ENCODE data around the gene APC2. TPM values are rescaled to one million over a fixed set of nuclear protein-coding genes. Genes with fewer than 3 reads are reported as not detected.

Gene APC2
- total RNA-seq, 1 donor from 2014 or later, result 0.22 TPM

DNA sequence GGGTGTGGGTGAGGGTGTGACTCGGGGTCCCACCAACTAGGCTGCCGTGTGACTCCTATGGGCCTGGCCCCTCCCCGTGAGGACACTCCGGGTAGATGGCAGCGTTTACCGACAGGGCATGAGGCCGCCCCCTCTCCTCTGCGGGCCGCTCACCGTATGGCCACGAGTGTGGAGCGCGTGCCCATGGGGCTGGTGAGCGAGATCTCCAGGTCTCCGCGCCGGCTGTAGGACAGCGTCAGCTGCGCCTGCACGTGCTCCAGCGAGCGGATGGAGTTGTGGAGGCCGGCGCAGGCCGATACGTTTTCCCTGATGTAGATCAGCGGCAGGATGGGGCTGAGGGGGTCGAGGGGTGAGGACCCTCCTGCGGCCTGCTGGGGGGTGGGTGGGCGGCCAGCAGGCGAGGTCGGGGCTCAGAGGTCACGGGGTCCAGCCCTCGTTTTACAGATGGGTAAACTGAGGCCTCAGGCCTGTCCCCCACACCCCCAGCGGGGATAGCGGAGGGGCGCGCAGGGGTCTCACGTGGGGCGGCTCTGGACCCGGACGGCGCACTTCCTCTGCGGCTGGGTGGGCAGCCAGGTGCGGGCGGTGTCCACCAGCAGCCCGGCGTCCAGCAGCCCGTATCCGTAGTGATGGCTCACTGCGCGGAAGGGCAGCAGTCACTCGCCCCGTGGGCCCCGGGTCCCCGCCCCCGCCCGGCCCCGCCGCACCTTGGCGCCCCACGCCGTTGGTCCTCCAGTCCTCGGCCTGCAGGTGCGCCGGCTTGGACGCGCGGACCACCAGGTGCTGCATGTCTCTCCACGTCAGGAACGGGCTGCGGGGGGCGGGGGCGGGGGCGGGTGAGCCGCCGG, 33.4 kb downstream of the APC2 start:
- DNase-seq, result no peak
- intact Hi-C loops (cut with micrococcal nuclease), result no loop called here
- no peak overlapping the region for H3K27ac ChIP-seq (replicated peaks)

DNA sequence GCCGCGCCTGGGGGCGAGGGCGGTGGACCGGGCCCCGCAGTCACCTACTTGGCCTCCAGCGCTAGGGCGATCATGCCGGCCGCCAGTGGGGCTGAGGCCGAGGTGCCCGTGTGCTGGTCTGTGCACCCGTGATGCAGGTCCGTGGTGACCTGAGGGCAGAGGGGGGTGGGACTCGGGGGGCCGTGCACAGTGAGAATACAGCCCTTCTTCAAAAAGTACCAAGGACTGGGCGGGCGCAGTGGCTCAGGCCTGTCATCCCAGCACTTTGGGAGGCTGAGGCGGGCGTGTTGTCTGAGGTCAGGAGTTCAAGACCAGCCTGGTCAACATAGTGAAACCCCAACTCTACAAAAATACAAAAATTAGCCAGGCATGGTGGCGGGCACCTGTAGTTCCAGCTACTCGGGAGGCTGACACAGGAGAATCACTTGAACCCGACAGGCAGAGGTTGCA, 34.1 kb downstream of the APC2 start:
- intact Hi-C loops (cut with micrococcal nuclease), result no loop called here
- no peaks in the 10 kb centered on the region for H3K9me3 ChIP-seq (replicated peaks)
- no peak overlapping the region for H3K4me3 ChIP-seq
- no peak overlapping the region for H3K27ac ChIP-seq (replicated peaks)
- no peaks in the 10 kb centered on the region for H3K27me3 ChIP-seq (ENCODE audit: low read depth)
- peaks cover 7% of the 10 kb centered on the region for H3K4me1 ChIP-seq
- H3K36me3 ChIP-seq, result no peaks in the 10 kb centered on the region
- DNase-seq, result no peak
- TF ChIP-seq CTCF (IDR thresholded peaks at IDR 0.05; ENCODE audit: borderline replicate concordance), result no peak

More for the DNA sequence above, 33.4 kb downstream of the APC2 start:
- H3K4me3 ChIP-seq, result no peak overlapping the region
- TF ChIP-seq CTCF (IDR thresholded peaks at IDR 0.05; ENCODE audit: borderline replicate concordance), result no peak
- no peaks in the 10 kb centered on the region for H3K36me3 ChIP-seq
- peaks cover 12% of the 10 kb centered on the region for H3K4me1 ChIP-seq
- no peaks in the 10 kb centered on the region for H3K9me3 ChIP-seq (replicated peaks)
- H3K27me3 ChIP-seq (ENCODE audit: low read depth), result no peaks in the 10 kb centered on the region

GRCh38 chr19:1486720-1487575, 37.0 kb downstream of the APC2 start:
- intact Hi-C loops (cut with micrococcal nuclease), result no loop called here
- no peak overlapping the region for H3K4me3 ChIP-seq
- H3K4me1 ChIP-seq, result peaks cover 20% of the 10 kb centered on the region
- peaks cover 9% of the 10 kb centered on the region for H3K27me3 ChIP-seq (ENCODE audit: low read depth)
- no peaks in the 10 kb centered on the region for H3K9me3 ChIP-seq (replicated peaks)
- TF ChIP-seq CTCF (IDR thresholded peaks at IDR 0.05; ENCODE audit: borderline replicate concordance), result no peak
- no peaks in the 10 kb centered on the region for H3K36me3 ChIP-seq
- no peak overlapping the region for H3K27ac ChIP-seq (replicated peaks)
- DNase-seq, result no peak

- H3K9me3 ChIP-seq (replicated peaks), result no peaks in the 10 kb centered on the region
- H3K4me3 ChIP-seq, result no peak overlapping the region
- peaks cover 15% of the 10 kb centered on the region for H3K27me3 ChIP-seq (ENCODE audit: low read depth)
- intact Hi-C loops (cut with micrococcal nuclease), result no loop called here
- H3K36me3 ChIP-seq, result no peaks in the 10 kb centered on the region
- H3K27ac ChIP-seq (replicated peaks), result no peak overlapping the region
- no peak for TF ChIP-seq CTCF (IDR thresholded peaks at IDR 0.05; ENCODE audit: borderline replicate concordance)
- peaks cover 20% of the 10 kb centered on the region for H3K4me1 ChIP-seq
- DNase-seq, result no peak
Measured at GRCh38 chr19:1487576-1488281, 37.8 kb downstream of the APC2 start.

DNA sequence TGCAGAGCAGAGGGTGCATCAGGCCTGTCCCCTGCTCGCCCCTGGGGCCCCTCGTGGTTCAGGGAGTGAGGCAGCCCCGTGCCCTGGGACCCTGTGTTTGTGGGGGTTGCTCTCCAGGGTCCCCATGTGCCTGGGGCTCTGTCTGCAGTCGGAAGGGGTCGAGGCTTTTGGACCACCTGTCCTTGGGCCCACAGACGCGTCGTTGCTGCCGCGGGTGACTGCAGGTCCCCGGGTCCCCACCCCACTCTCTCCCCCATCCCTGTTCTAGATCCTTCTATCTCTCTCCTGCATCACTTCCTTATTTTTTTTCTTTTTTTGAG, 38.3 kb downstream of the APC2 start:
- no peak overlapping the region for H3K4me3 ChIP-seq
- H3K27me3 ChIP-seq (ENCODE audit: low read depth), result peaks cover 18% of the 10 kb centered on the region
- H3K9me3 ChIP-seq (replicated peaks), result no peaks in the 10 kb centered on the region
- intact Hi-C loops (cut with micrococcal nuclease), result no loop called here
- TF ChIP-seq CTCF (IDR thresholded peaks at IDR 0.05; ENCODE audit: borderline replicate concordance), result no peak
- DNase-seq, result no peak
- H3K27ac ChIP-seq (replicated peaks), result no peak overlapping the region
- peaks cover 20% of the 10 kb centered on the region for H3K4me1 ChIP-seq
- H3K36me3 ChIP-seq, result no peaks in the 10 kb centered on the region

Data from left ventricle myocardium inferior (tissue), 1 donor.